Measurements from ENCODE around the gene NPAS2.

Gene NPAS2

GRCh38 chr2:101012054-101012705 lies 192.2 kb downstream of the NPAS2 start:
- TF ChIP-seq, protein P1, sequence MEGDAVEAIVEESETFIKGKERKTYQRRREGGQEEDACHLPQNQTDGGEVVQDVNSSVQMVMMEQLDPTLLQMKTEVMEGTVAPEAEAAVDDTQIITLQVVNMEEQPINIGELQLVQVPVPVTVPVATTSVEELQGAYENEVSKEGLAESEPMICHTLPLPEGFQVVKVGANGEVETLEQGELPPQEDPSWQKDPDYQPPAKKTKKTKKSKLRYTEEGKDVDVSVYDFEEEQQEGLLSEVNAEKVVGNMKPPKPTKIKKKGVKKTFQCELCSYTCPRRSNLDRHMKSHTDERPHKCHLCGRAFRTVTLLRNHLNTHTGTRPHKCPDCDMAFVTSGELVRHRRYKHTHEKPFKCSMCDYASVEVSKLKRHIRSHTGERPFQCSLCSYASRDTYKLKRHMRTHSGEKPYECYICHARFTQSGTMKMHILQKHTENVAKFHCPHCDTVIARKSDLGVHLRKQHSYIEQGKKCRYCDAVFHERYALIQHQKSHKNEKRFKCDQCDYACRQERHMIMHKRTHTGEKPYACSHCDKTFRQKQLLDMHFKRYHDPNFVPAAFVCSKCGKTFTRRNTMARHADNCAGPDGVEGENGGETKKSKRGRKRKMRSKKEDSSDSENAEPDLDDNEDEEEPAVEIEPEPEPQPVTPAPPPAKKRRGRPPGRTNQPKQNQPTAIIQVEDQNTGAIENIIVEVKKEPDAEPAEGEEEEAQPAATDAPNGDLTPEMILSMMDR (IDR thresholded peaks at IDR 0.05; ENCODE audit: insufficient read depth, low read depth, low read length, missing control alignments): no peak
- DNase-seq (ENCODE audit: low read depth): peak; percentile 77
- H3K4me3 ChIP-seq (ENCODE audit: low read depth, low read length): peak overlapping the region; percentile 39; the same call in 1 of the 2 replicates

DNA sequence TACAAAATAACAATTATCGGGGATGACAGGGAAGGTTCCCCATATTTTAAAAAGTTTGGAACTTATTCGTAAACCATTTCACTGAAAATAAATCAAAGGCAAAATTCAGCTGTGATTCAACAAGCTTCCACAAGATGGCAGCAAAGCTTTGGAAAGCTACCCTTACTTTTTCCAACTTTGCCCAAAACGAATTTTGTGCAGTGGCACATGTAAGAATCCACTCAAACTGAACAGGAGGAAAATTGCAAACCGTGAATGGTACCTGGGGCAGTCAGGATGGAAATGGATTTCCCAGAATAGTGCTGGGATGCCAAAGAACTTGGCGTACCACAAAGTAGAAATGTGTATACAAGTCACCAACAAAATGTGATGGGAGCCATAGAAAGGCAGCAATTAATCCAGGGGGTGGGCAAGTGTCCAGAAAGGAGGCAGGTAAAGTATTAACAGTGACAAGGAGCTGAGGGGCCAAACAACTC lies 192.8 kb downstream of the NPAS2 start:
- TF ChIP-seq, protein P1 (IDR thresholded peaks at IDR 0.05; ENCODE audit: insufficient read depth, low read depth, low read length, missing control alignments): peak; percentile 66
- peak overlapping the region; percentile 39; the same call in 1 of the 2 replicates for H3K4me3 ChIP-seq (ENCODE audit: low read depth, low read length)
- peak; percentile 51 for DNase-seq (ENCODE audit: low read depth)

GRCh38 chr2:101014264-101014857 lies 194.4 kb downstream of the NPAS2 start:
- H3K4me3 ChIP-seq (ENCODE audit: low read depth, low read length): no peak overlapping the region
- no peak for DNase-seq (ENCODE audit: low read depth)
- TF ChIP-seq, protein P1 (IDR thresholded peaks at IDR 0.05; ENCODE audit: insufficient read depth, low read depth, low read length, missing control alignments): no peak

DNA sequence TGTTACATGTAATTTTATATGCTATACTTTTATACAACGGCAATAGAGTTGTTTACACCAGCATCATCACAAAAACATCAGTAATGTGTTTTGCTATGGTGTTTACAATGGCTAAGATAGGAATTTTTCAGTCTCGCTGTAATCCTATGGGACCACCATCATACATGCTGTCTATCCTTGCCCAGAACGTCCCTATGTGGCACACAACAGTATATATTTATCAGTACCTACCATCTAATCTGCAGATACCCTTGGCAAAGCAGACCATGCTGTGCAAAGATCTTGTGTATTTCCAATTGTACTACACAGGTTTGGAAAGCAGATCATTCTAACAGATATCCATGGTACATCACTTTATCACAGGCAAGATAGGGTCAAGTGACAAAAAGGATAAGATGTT lies 197.4 kb downstream of the NPAS2 start:
- no peak for DNase-seq (ENCODE audit: low read depth)
- TF ChIP-seq, protein P1 (IDR thresholded peaks at IDR 0.05; ENCODE audit: insufficient read depth, low read depth, low read length, missing control alignments): no peak
- H3K4me3 ChIP-seq (ENCODE audit: low read depth, low read length): no peak overlapping the region

DNA sequence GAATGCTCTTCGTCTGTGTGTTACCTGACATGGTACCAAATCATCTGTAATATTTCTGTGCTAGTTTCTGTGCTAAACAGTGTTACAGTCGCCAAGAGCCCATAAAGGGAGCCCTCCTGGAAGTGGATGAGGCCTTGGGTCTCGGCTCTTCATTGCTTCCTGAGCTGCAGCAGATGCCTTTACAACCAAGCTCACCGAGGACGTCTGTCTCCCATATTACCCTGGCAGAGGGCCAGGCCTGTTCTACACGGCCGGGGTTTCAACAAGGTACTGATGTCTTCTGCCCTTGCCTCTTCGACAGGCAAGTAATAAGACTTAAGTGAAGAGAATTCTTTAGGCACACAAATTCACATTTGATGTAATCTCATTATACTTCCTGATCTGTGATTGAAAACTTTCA lies 199.0 kb downstream of the NPAS2 start:
- DNase-seq (ENCODE audit: low read depth): no peak
- H3K4me3 ChIP-seq (ENCODE audit: low read depth, low read length): no peak overlapping the region
- TF ChIP-seq, protein P1 (IDR thresholded peaks at IDR 0.05; ENCODE audit: insufficient read depth, low read depth, low read length, missing control alignments): no peak

GRCh38 chr2:101022221-101022620 lies 202.3 kb downstream of the NPAS2 start:
- TF ChIP-seq, protein P1 (IDR thresholded peaks at IDR 0.05; ENCODE audit: insufficient read depth, low read depth, low read length, missing control alignments): no peak
- no peak overlapping the region for H3K4me3 ChIP-seq (ENCODE audit: low read depth, low read length)
- no peak for DNase-seq (ENCODE audit: low read depth)

Measured in GM12865 (cell line).